A673 (cell line): ENCODE data around the gene DMRT3. TPM values are rescaled to one million over a fixed set of nuclear protein-coding genes. Genes with fewer than 3 reads are reported as not detected.
A peak's percentile ranks its signal among the peaks of the same experiment; 100 is the strongest.

Source experiments
- Bru-seq: library from RNA; stranded (reverse); fragments of 400-500 nt; gene quantifications from one replicate; lab custom pipeline; 2021; lab: Mats Ljungman, UMichigan
- BruChase-seq, 2 experiments: library from RNA; stranded (reverse); fragments of 400-500 nt; gene quantifications; one replicate each; lab custom pipeline; 2021; lab: Mats Ljungman, UMichigan
- BruUV-seq: library from RNA; stranded (reverse); fragments of 400-500 nt; replicated peaks from 2 replicates; lab custom pipeline; 2021; lab: Mats Ljungman, UMichigan
- CTCF ChIA-PET: fragments of 300-600 bp; sonication (Branson Sonifier 250); formaldehyde crosslinking; loops from one replicate; lab custom pipeline; 2022; ENCODE audit warnings: antibody characterized with exemption; lab: Charles Lee
- POLR2A ChIA-PET: fragments of 300-600 bp; sonication (Branson Sonifier 250); formaldehyde crosslinking; loops from one replicate; lab custom pipeline; 2022; ENCODE audit warnings: antibody characterized with exemption; ENCODE audit not compliant: low non-redundant PET; lab: Charles Lee
- DNase-seq: peaks from one replicate; pipeline ENCODE4 v3.0.0-alpha.2; 2015; ENCODE audit warnings: low spot score
- H3K27ac ChIP-seq: fragments of 200-600 bp; sonication (generic); 2 replicates; pipeline ENCODE4 v1.5.1; 2016; ENCODE audit warnings: mixed run types, low read depth, mild to moderate bottlenecking, mixed read lengths, antibody characterized with exemption, low read length; ENCODE audit not compliant: poor library complexity, severe bottlenecking
- H3K27me3 ChIP-seq: fragments of 200-600 bp; sonication (generic); replicated peaks from 2 replicates; pipeline ENCODE4 v1.6.1; 2017; ENCODE audit warnings: mixed run types, low read depth, mild to moderate bottlenecking, mixed read lengths, antibody characterized with exemption, low read length; ENCODE audit not compliant: insufficient read depth, poor library complexity
- H3K36me3 ChIP-seq: fragments of 200-600 bp; sonication (generic); 2 replicates; pipeline ENCODE4 v1.6.1; 2016; ENCODE audit warnings: mixed run types, mild to moderate bottlenecking, mixed read lengths, antibody characterized with exemption, low read length; ENCODE audit not compliant: insufficient read depth, poor library complexity, severe bottlenecking
- H3K4me1 ChIP-seq: fragments of 200-600 bp; sonication (generic); 2 replicates; pipeline ENCODE4 v1.6.1; 2017; ENCODE audit warnings: mixed run types, mild to moderate bottlenecking, mixed read lengths, antibody characterized with exemption, low read length; ENCODE audit not compliant: insufficient read depth, poor library complexity, severe bottlenecking
- H3K4me3 ChIP-seq: fragments of 200-600 bp; sonication (generic); 2 replicates; pipeline ENCODE4 v1.5.1; 2016; ENCODE audit warnings: low read depth, mixed run types, mild to moderate bottlenecking, mixed read lengths, low read length; ENCODE audit not compliant: poor library complexity, severe bottlenecking
- H3K9me3 ChIP-seq: fragments of 200-600 bp; sonication (generic); 2 replicates; pipeline ENCODE4 v1.6.1; 2016; ENCODE audit warnings: mixed run types, low read depth, mild to moderate bottlenecking, mixed read lengths, antibody characterized with exemption, low read length; ENCODE audit not compliant: poor library complexity, severe bottlenecking
- EZH2 ChIP-seq: fragments of 200-600 bp; sonication (generic); IDR thresholded peaks from 2 replicates; pipeline ENCODE4 v1.6.1; 2017; ENCODE audit warnings: borderline replicate concordance, low read depth, mild to moderate bottlenecking, mixed read lengths, antibody characterized with exemption, low read length; ENCODE audit not compliant: poor library complexity, severe bottlenecking
- intact Hi-C: fragments of 100-400 bp; cut with micrococcal nuclease; formaldehyde crosslinking; loops from one replicate; pipeline ENCODE4 v1.10.0; 2022; ENCODE audit not compliant: unreplicated experiment
- long read RNA-seq: library from polyadenylated mRNA; stranded (forward); transcript quantifications from one replicate; pipeline ENCODE4 v2.0.0, GENCODE V29; 2022
- total RNA-seq: library from RNA; stranded (reverse); gene quantifications from 2 replicates; pipeline ENCODE4 v1.2.3, GENCODE V29; 2021
- TF ChIP-seq, protein P1 (sequence below): fragments of 300-800, 200-600 bp; sonication (generic); conservative IDR thresholded peaks from 2 replicates; pipeline ENCODE4 v1.5.1; 2017; ENCODE audit warnings: low read depth, mild to moderate bottlenecking, antibody characterized with exemption, low read length, moderate library complexity, mixed read lengths

The DMRT3 gene, protein sequence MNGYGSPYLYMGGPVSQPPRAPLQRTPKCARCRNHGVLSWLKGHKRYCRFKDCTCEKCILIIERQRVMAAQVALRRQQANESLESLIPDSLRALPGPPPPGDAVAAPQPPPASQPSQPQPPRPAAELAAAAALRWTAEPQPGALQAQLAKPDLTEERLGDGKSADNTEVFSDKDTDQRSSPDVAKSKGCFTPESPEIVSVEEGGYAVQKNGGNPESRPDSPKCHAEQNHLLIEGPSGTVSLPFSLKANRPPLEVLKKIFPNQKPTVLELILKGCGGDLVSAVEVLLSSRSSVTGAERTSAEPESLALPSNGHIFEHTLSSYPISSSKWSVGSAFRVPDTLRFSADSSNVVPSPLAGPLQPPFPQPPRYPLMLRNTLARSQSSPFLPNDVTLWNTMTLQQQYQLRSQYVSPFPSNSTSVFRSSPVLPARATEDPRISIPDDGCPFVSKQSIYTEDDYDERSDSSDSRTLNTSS
- total RNA-seq (not detected in 2 replicates), Bru-seq, nascent RNA (not detected), BruChase-seq, experiment 1, labeled RNA remaining after a 2-hour chase (not detected), BruChase-seq, experiment 2, labeled RNA remaining after a 6-hour chase (not detected)
- long read RNA-seq = 0 reads

DNA sequence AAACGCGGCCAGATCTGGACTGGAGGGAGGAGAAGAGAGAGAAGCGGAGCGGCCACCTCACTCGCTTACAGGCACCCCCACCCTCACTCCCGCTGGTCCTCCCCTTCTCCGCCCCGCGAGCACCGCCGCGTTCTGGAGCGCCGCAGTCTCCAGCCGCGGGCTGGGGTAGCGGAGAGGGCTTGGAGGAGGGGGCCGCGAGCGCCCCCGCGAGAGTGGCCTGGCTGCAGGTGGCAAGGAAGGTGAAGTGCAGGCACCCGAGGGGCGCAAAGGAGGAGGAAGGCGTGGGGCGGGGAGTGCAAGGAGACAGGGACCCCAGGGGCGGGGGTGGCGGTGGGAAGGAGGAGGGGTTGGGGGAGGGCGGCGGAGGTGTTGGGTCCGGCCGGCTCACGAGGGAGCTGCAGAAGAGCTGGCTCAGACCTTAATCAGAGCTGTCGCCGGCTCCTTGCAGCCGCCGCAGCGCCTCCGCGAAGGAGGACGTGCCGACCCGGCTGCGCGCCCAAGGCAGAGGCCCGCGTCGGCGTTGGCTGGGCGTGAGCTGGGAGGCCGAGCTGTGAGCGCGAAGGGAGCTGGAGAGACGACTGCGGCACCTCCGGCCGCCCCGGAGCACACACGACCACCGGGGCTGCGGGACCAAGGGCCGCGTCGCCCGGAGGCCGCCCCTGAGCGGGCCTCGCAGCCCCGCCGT is at the start of gene DMRT3:
Gene DMRT3, plus strand, starts transcription at position 398 of the 685 bp plus-strand sequence. CDS start 347 bp downstream, outside the sequence.
- POLR2A ChIA-PET = no interaction called here
- H3K27me3 ChIP-seq = peaks cover 98% of the 10 kb centered on the region
- intact Hi-C loops = no loop called here
- no peaks in the 10 kb centered on the region for H3K4me1 ChIP-seq
- TF ChIP-seq, protein P1, sequence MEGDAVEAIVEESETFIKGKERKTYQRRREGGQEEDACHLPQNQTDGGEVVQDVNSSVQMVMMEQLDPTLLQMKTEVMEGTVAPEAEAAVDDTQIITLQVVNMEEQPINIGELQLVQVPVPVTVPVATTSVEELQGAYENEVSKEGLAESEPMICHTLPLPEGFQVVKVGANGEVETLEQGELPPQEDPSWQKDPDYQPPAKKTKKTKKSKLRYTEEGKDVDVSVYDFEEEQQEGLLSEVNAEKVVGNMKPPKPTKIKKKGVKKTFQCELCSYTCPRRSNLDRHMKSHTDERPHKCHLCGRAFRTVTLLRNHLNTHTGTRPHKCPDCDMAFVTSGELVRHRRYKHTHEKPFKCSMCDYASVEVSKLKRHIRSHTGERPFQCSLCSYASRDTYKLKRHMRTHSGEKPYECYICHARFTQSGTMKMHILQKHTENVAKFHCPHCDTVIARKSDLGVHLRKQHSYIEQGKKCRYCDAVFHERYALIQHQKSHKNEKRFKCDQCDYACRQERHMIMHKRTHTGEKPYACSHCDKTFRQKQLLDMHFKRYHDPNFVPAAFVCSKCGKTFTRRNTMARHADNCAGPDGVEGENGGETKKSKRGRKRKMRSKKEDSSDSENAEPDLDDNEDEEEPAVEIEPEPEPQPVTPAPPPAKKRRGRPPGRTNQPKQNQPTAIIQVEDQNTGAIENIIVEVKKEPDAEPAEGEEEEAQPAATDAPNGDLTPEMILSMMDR = no peak
- TF ChIP-seq EZH2 = peak; percentile 19
- H3K9me3 ChIP-seq = no peaks in the 10 kb centered on the region
- H3K27ac ChIP-seq = no peak within 1 kb of the TSS
- H3K36me3 ChIP-seq = no peaks in the 10 kb centered on the region
- BruUV-seq = no TSS peak
- no peak within 1 kb of the TSS for H3K4me3 ChIP-seq
- no peak for DNase-seq
- CTCF ChIA-PET = no interaction called here

DNA sequence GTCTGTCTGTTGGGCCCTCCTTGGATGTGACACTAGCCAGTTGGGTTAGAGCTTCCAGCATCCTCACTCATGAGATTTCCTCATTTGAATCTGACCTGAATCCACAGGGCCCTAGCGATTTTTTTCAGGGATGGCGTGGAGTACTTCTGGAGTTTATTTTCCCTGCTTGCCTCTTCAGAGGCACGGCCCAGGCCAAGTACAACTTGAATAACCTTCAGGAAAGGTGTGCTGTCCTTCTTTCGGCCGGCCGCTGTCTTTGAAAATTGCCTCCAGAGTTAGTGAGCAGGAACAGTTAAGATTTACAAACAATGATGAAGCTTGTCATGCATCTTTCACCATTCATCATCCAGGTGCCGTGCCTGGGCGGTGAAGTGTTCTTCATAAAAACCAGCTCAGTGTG is 49.5 kb upstream of the DMRT3 start:
- intact Hi-C loops = no loop called here
- H3K27ac ChIP-seq = no peak overlapping the region
- no peak overlapping the region for H3K4me3 ChIP-seq
- no peak for TF ChIP-seq EZH2
- TF ChIP-seq, protein P1 = no peak
- ChIA-PET POLR2A (no interaction called here), CTCF (no interaction called here)
- no peaks in the 10 kb centered on the region for H3K36me3 ChIP-seq
- no peak for DNase-seq
- H3K4me1 ChIP-seq = no peaks in the 10 kb centered on the region
- no peaks in the 10 kb centered on the region for H3K9me3 ChIP-seq
- no TSS peak for BruUV-seq
- H3K27me3 ChIP-seq = peaks cover 12% of the 10 kb centered on the region

DNA sequence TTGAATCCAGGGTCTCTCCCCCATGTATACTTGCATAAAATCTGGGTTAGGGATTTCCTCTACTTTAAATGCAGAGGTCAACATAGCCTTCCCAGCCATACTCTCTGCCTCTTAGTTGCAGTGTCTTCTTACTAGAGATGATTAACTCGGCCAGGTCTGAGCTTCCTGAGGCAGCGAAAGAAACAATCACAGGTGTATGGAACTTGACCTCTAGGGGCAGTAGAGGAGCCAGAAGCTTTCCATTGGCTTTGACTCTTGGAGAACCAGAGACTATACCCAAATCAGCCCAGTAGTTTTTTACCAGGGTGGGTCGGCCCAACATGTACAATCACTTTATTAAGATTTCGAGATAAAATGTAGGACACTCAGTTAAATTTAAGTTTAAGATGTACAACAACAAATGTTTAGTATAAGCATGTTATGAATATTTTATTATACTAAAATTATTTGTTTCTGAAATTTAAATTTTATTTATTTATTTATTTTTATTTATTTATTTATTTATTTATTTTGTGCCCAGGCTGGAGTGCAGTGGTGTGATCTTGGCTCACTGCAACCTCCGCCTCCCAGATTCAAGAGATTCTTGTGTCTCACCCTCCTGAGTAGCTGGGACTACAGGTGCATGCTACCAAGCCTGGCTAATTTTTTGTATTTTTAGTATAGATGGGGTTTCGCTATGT is 48.0 kb upstream of the DMRT3 start:
- intact Hi-C loops = no loop called here
- no peak for TF ChIP-seq EZH2
- TF ChIP-seq, protein P1 = peak; percentile 53
- Histone ChIP-seq H3K4me3 (no peak overlapping the region), H3K36me3 (no peaks in the 10 kb centered on the region), H3K27ac (no peak overlapping the region), H3K27me3 (peaks cover 20% of the 10 kb centered on the region), H3K9me3 (no peaks in the 10 kb centered on the region), H3K4me1 (no peaks in the 10 kb centered on the region)
- ChIA-PET POLR2A (no interaction called here), CTCF (no interaction called here)
- peak; percentile 33 for DNase-seq
- BruUV-seq = no TSS peak
